Left lung (tissue), 10 donors: Measurements from ENCODE around the gene AS3MT. TPM values are rescaled to one million over a fixed set of nuclear protein-coding genes. Genes with fewer than 3 reads are reported as not detected.

Experiments
- ATAC-seq: fragments of 200-7000 bp; cut with Tn5 transposase; one replicate; pipeline ENCODE4 v1.9.1; 2020; ENCODE audit warnings: moderate library complexity
- DNase-seq, 4 donors: peaks; one replicate each; pipeline ENCODE4 v3.0.0-alpha.2; 2013 to 2020
- H3K27ac ChIP-seq, 2 donors: fragments of 200-600 bp; sonication (generic) in 1 of 2; one replicate each; pipeline versions ENCODE4 v1.5.0 to v1.8.0; 2020 to 2021
- H3K27me3 ChIP-seq, 2 donors: fragments of 200-600 bp; sonication (generic) in 1 of 2; one replicate each; pipeline versions ENCODE4 v1.5.0 to v1.8.0; 2020 to 2021
- H3K36me3 ChIP-seq, 2 donors: fragments of 200-600 bp; sonication (generic) in 1 of 2; one replicate each; pipeline versions ENCODE4 v1.5.0 to v1.8.0; 2020 to 2021
- H3K4me1 ChIP-seq, 2 donors: fragments of 200-600 bp; one replicate each; pipeline ENCODE4 v1.8.0; 2021
- H3K4me3 ChIP-seq, 2 donors: fragments of 200-600 bp; sonication (generic) in 1 of 2; one replicate each; pipeline versions ENCODE4 v1.5.0 to v1.8.0; 2020 to 2021; ENCODE audit warnings: mild to moderate bottlenecking in 1 of 2
- H3K9me3 ChIP-seq, 2 donors: fragments of 200-600 bp; sonication (generic) in 1 of 2; one replicate each; pipeline versions ENCODE4 v1.5.0 to v1.8.0; 2020 to 2021
- CTCF ChIP-seq, 2 donors: fragments of 200-600 bp; sonication (generic) in 1 of 2; IDR thresholded peaks; one replicate each; pipeline versions ENCODE4 v1.5.0 to v1.8.0; 2021; ENCODE audit warnings: antibody characterized with exemption in 2 of 2
- intact Hi-C, 2 donors: fragments of 100-400 bp; cut with DNase I; formaldehyde crosslinking; loops; one replicate each; pipeline versions ENCODE4 v1.11.2 to v1.14.2; 2022
- polyA plus RNA-seq, 6 donors: library from polyadenylated mRNA; unstranded; fragments of 120-200 nt; gene quantifications; one replicate each; pipeline ENCODE4 v1.2.1, GENCODE V29; 2013; ENCODE audit not compliant: insufficient read length in 6 of 6
- total RNA-seq, 2 donors: library from RNA; stranded (reverse); fragmentation: NEBNext Ultra II Directional; extraction: Animal tissue kit (Norgen Biotek cat#: 25700); gene quantifications; one replicate each; pipeline ENCODE4 v1.2.1, GENCODE V29; 2021
- donor health status: DM: no; HTN: yes; CAD: no.
- donor health status: DM: no; HTN: no; CAD: no.

Gene AS3MT
- total and polyA plus RNA-seq, 8 donors = 1.5 to 18.9 (median 14.9) TPM

GRCh38 chr10:102930720-102931119 lies 61.5 kb downstream of the AS3MT start:
- Histone ChIP-seq H3K27me3 (no peaks in the 10 kb centered on the region), H3K4me1 (no peaks in the 10 kb centered on the region), H3K9me3 (no peaks in the 10 kb centered on the region), H3K36me3 (no peaks in the 10 kb centered on the region), H3K4me3 (no peak overlapping the region), H3K27ac (no peak overlapping the region)
- DNase-seq (no peak), ATAC-seq (no peak)
- no peak for TF ChIP-seq CTCF (IDR thresholded peaks at IDR 0.05)
- intact Hi-C loops = no loop called here

- Histone ChIP-seq H3K36me3 (no peaks in the 10 kb centered on the region), H3K27ac (no peak overlapping the region), H3K4me1 (no peaks in the 10 kb centered on the region), H3K4me3 (no peak overlapping the region), H3K27me3 (no peaks in the 10 kb centered on the region), H3K9me3 (no peaks in the 10 kb centered on the region)
- intact Hi-C loops = no loop called here
- ATAC-seq (no peak), DNase-seq (no peak)
- no peak for TF ChIP-seq CTCF (IDR thresholded peaks at IDR 0.05)
These were observed 62.4 kb downstream of the AS3MT start for GRCh38 chr10:102931643-102932042.

- no peaks in the 10 kb centered on the region for H3K27me3 ChIP-seq
- H3K9me3 ChIP-seq = no peaks in the 10 kb centered on the region
- TF ChIP-seq CTCF (IDR thresholded peaks at IDR 0.05) = no peak
- H3K36me3 ChIP-seq = no peaks in the 10 kb centered on the region
- no peaks in the 10 kb centered on the region for H3K4me1 ChIP-seq
- intact Hi-C loops = no loop called here
- no peak for DNase-seq
- ATAC-seq = no peak
- no peak overlapping the region for H3K4me3 ChIP-seq
- no peak overlapping the region for H3K27ac ChIP-seq
These were observed 66.2 kb downstream of the AS3MT start for GRCh38 chr10:102935505-102935904.

- intact Hi-C loops = no loop called here
- ATAC-seq (no peak), DNase-seq (no peak)
These were observed 66.8 kb downstream of the AS3MT start for GRCh38 chr10:102935939-102936605.

GRCh38 chr10:102941401-102941800 lies 72.1 kb downstream of the AS3MT start:
- TF ChIP-seq CTCF (IDR thresholded peaks at IDR 0.05) = no peak
- ATAC-seq = no peak
- no peak for DNase-seq
- Histone ChIP-seq H3K27me3 (no peaks in the 10 kb centered on the region), H3K27ac (no peak overlapping the region), H3K4me3 (no peak overlapping the region), H3K4me1 (no peaks in the 10 kb centered on the region), H3K36me3 (no peaks in the 10 kb centered on the region), H3K9me3 (no peaks in the 10 kb centered on the region)
- intact Hi-C loops = no loop called here

More at GRCh38 chr10:102935939-102936605, 66.8 kb downstream of the AS3MT start:
- no peaks in the 10 kb centered on the region for H3K27me3 ChIP-seq
- H3K4me3 ChIP-seq = no peak overlapping the region
- TF ChIP-seq CTCF (IDR thresholded peaks at IDR 0.05) = no peak
- H3K9me3 ChIP-seq = no peaks in the 10 kb centered on the region
- no peak overlapping the region for H3K27ac ChIP-seq
- H3K36me3 ChIP-seq = no peaks in the 10 kb centered on the region
- no peaks in the 10 kb centered on the region for H3K4me1 ChIP-seq
